GM23338 (cell line): ENCODE data around the gene AGFG1. TPM values are rescaled to one million over a fixed set of nuclear protein-coding genes. Genes with fewer than 3 reads are reported as not detected.

Experiments used
- ATAC-seq: fragments of 200-7000 bp; cut with Tn5 transposase; 3 replicates; pipeline ENCODE4 v1.9.1; 2020
- DNase-seq: peaks from one replicate; pipeline ENCODE4 v3.0.0-alpha.2; 2015; ENCODE audit warnings: low spot score
- H2AFZ ChIP-seq: fragments of 200-600 bp; sonication (generic); 2 replicates; pipeline ENCODE4 v1.8.0; 2016; ENCODE audit warnings: antibody characterized with exemption, mild to moderate bottlenecking, moderate library complexity
- H3F3A ChIP-seq: fragments of 200-600 bp; sonication (generic); replicated peaks from 2 replicates; pipeline ENCODE4 v1.8.0; 2017; ENCODE audit warnings: antibody characterized with exemption, mixed run types, low read depth
- H3K27ac ChIP-seq: fragments of 200-600 bp; sonication (generic); 2 replicates; pipeline ENCODE4 v1.6.1; 2016; ENCODE audit warnings: low read depth
- H3K27me3 ChIP-seq: fragments of 200-600 bp; sonication (generic); 2 replicates; pipeline ENCODE4 v1.8.0; 2016; ENCODE audit warnings: mild to moderate bottlenecking, mixed run types, moderate library complexity; ENCODE audit not compliant: insufficient read depth
- H3K36me3 ChIP-seq: fragments of 200-600 bp; sonication (generic); 2 replicates; pipeline ENCODE4 v1.8.0; 2016; ENCODE audit warnings: mild to moderate bottlenecking; ENCODE audit not compliant: insufficient read depth
- H3K4me1 ChIP-seq: fragments of 200-600 bp; sonication (generic); 2 replicates; pipeline ENCODE4 v1.8.0; 2016; ENCODE audit warnings: mild to moderate bottlenecking, moderate library complexity; ENCODE audit not compliant: insufficient read depth
- H3K4me2 ChIP-seq: fragments of 200-600 bp; sonication (generic); 2 replicates; pipeline ENCODE4 v1.7.1; 2017; ENCODE audit warnings: mixed run types
- H3K4me3 ChIP-seq: fragments of 200-600 bp; sonication (generic); 2 replicates; pipeline ENCODE4 v1.6.1; 2016; ENCODE audit warnings: mixed run types
- H3K79me2 ChIP-seq: fragments of 200-600 bp; sonication (generic); replicated peaks from 2 replicates; pipeline ENCODE4 v1.8.0; 2017; ENCODE audit warnings: mild to moderate bottlenecking; ENCODE audit not compliant: insufficient read depth
- H3K9me2 ChIP-seq: fragments of 200-600 bp; sonication (generic); 2 replicates; pipeline ENCODE4 v1.8.0; 2017; ENCODE audit not compliant: insufficient read depth
- H4K20me1 ChIP-seq: fragments of 200-600 bp; sonication (generic); replicated peaks from 2 replicates; pipeline ENCODE4 v1.8.0; 2017; ENCODE audit warnings: mild to moderate bottlenecking; ENCODE audit not compliant: insufficient read depth
- H3K27ac Mint-ChIP-seq: 2 replicates; pipeline ENCODE4 v1.8.0; 2020; ENCODE audit warnings: inconsistent platforms, mild to moderate bottlenecking, moderate library complexity, mixed read lengths
- H3K27me3 Mint-ChIP-seq: 3 replicates; pipeline ENCODE4 v1.8.0; 2022; ENCODE audit warnings: low read depth, mild to moderate bottlenecking, moderate library complexity, mixed read lengths, inconsistent platforms; ENCODE audit not compliant: insufficient read depth, poor library complexity
- H3K36me3 Mint-ChIP-seq: 3 replicates; pipeline ENCODE4 v1.8.0; 2021; ENCODE audit warnings: low read depth, mild to moderate bottlenecking, inconsistent platforms, moderate library complexity, mixed read lengths
- H3K4me1 Mint-ChIP-seq: 3 replicates; pipeline ENCODE4 v1.8.0; 2020; ENCODE audit warnings: mild to moderate bottlenecking, inconsistent platforms, mixed read lengths
- H3K4me3 Mint-ChIP-seq: 3 replicates; pipeline ENCODE4 v1.8.0; 2021; ENCODE audit warnings: moderate library complexity, mild to moderate bottlenecking, inconsistent platforms, mixed read lengths
- H3K9me3 Mint-ChIP-seq: 3 replicates; pipeline ENCODE4 v1.8.0; 2020; ENCODE audit warnings: moderate library complexity, mild to moderate bottlenecking, inconsistent platforms, mixed read lengths
- CREB1 ChIP-seq: fragments of 250-450 bp; sonication (Bioruptor Pico); IDR thresholded peaks from 2 replicates; pipeline ENCODE4 v1.5.0; 2020; ENCODE audit warnings: low read depth, mild to moderate bottlenecking, moderate library complexity
- ETS1 ChIP-seq: IDR thresholded peaks from 2 replicates; pipeline ENCODE4 v1.6.1; 2016; ENCODE audit warnings: antibody characterized with exemption
- EZH2 ChIP-seq: fragments of 200-600 bp; sonication (generic); IDR thresholded peaks from one replicate; pipeline ENCODE4 v1.8.0; 2017; ENCODE audit warnings: antibody characterized with exemption, mild to moderate bottlenecking, low read depth; ENCODE audit not compliant: unreplicated experiment
- EZH2phosphoT487 ChIP-seq: fragments of 200-600 bp; sonication (generic); IDR thresholded peaks from one replicate; pipeline ENCODE4 v1.8.1; 2018; ENCODE audit warnings: antibody characterized with exemption; ENCODE audit not compliant: unreplicated experiment
- JUNB ChIP-seq: IDR thresholded peaks from one replicate; pipeline ENCODE4 v1.6.1; 2016; ENCODE audit warnings: antibody characterized with exemption; ENCODE audit not compliant: unreplicated experiment
- NANOG ChIP-seq: IDR thresholded peaks from 2 replicates; pipeline ENCODE4 v1.6.1; 2016; ENCODE audit warnings: antibody characterized with exemption, borderline replicate concordance
- POLR2AphosphoS5 ChIP-seq: IDR thresholded peaks from 2 replicates; pipeline ENCODE4 v1.6.1; 2016; ENCODE audit warnings: antibody characterized with exemption, low read depth
- REST ChIP-seq: IDR thresholded peaks from one replicate; pipeline ENCODE4 v1.6.1; 2018; ENCODE audit warnings: antibody characterized with exemption; ENCODE audit not compliant: unreplicated experiment
- STAT1 ChIP-seq: IDR thresholded peaks from one replicate; pipeline ENCODE4 v1.6.1; 2016; ENCODE audit warnings: antibody characterized with exemption; ENCODE audit not compliant: unreplicated experiment
- ZNF114 ChIP-seq: fragments of 250-450 bp; sonication (Bioruptor Pico); IDR thresholded peaks from 2 replicates; pipeline ENCODE4 v1.5.0; 2020; ENCODE audit warnings: mild to moderate bottlenecking, moderate library complexity
- ZNF331 ChIP-seq: fragments of 250-450 bp; sonication (Bioruptor Pico); IDR thresholded peaks from 2 replicates; pipeline ENCODE4 v1.5.0; 2020; ENCODE audit warnings: low read depth, mild to moderate bottlenecking, moderate library complexity
- polyA plus RNA-seq: library from polyadenylated mRNA; unstranded; fragments of >200 nt; fragmentation: Nextera tagmentation; extraction: Ambion mirVana; gene quantifications from 2 replicates; pipeline ENCODE4 v1.2.1, GENCODE V29; 2016
- total RNA-seq: library from RNA; depleted of rRNA; stranded (reverse); fragments of >200 nt; shearing (Covaris generic); gene quantifications from 2 replicates; pipeline ENCODE4 v1.2.3, GENCODE V29; 2014
- TF ChIP-seq, protein P1 (sequence below): fragments of 250-450 bp; sonication (Bioruptor Pico); IDR thresholded peaks from 2 replicates; pipeline ENCODE4 v1.5.0; 2020; ENCODE audit warnings: mild to moderate bottlenecking, moderate library complexity
- TF ChIP-seq, protein P2 (sequence below), 2 experiments: fragments of 200-600 bp in 1 of 2; sonication (generic) in 1 of 2; conservative IDR thresholded peaks; 2 replicates each; pipeline versions ENCODE4 v1.5.1 to v1.6.1; 2016 to 2017; ENCODE audit warnings: antibody characterized with exemption in 2 of 2, low read depth in 2 of 2, mild to moderate bottlenecking in 2 of 2, moderate library complexity in 1 of 2

The AGFG1 gene
- total and polyA plus RNA-seq, 2 experiments from 2014 or later, result 14.5 to 113 TPM

DNA sequence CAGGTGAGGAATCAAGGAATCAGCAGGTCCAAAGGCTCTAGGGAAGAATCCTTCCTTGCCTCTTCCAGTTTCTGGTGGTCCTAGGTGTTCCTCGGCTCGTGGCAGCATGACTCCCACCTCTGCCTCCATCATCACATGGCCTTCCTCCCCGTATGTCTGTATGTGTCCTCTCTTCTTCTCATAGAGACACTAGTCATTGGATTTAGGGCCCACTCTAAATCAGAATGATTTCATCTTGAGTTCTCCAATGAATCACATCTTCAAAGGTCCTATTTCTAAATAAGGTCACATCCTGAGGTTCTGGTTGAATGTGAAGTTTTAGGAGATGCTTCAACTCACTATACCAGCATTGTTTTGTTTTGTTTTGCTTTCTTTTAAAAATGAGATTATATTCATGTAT lies 11.1 kb upstream of the AGFG1 start:
- H3K4me3 Mint-ChIP-seq, result no peak overlapping the region
- H3K4me1 ChIP-seq, result peaks cover 15% of the 10 kb centered on the region; the same call in 1 of the 2 replicates
- TF ChIP-seq CREB1 (CRISPR knock-in tag) (no peak), NANOG (no peak), STAT1 (no peak), EZH2phosphoT487 (no peak), EZH2 (no peak), ZNF331 (CRISPR knock-in tag) (no peak), JUNB (no peak), ZNF114 (no peak), POLR2AphosphoS5 (no peak), ETS1 (no peak), REST (no peak)
- TF ChIP-seq, protein P1, sequence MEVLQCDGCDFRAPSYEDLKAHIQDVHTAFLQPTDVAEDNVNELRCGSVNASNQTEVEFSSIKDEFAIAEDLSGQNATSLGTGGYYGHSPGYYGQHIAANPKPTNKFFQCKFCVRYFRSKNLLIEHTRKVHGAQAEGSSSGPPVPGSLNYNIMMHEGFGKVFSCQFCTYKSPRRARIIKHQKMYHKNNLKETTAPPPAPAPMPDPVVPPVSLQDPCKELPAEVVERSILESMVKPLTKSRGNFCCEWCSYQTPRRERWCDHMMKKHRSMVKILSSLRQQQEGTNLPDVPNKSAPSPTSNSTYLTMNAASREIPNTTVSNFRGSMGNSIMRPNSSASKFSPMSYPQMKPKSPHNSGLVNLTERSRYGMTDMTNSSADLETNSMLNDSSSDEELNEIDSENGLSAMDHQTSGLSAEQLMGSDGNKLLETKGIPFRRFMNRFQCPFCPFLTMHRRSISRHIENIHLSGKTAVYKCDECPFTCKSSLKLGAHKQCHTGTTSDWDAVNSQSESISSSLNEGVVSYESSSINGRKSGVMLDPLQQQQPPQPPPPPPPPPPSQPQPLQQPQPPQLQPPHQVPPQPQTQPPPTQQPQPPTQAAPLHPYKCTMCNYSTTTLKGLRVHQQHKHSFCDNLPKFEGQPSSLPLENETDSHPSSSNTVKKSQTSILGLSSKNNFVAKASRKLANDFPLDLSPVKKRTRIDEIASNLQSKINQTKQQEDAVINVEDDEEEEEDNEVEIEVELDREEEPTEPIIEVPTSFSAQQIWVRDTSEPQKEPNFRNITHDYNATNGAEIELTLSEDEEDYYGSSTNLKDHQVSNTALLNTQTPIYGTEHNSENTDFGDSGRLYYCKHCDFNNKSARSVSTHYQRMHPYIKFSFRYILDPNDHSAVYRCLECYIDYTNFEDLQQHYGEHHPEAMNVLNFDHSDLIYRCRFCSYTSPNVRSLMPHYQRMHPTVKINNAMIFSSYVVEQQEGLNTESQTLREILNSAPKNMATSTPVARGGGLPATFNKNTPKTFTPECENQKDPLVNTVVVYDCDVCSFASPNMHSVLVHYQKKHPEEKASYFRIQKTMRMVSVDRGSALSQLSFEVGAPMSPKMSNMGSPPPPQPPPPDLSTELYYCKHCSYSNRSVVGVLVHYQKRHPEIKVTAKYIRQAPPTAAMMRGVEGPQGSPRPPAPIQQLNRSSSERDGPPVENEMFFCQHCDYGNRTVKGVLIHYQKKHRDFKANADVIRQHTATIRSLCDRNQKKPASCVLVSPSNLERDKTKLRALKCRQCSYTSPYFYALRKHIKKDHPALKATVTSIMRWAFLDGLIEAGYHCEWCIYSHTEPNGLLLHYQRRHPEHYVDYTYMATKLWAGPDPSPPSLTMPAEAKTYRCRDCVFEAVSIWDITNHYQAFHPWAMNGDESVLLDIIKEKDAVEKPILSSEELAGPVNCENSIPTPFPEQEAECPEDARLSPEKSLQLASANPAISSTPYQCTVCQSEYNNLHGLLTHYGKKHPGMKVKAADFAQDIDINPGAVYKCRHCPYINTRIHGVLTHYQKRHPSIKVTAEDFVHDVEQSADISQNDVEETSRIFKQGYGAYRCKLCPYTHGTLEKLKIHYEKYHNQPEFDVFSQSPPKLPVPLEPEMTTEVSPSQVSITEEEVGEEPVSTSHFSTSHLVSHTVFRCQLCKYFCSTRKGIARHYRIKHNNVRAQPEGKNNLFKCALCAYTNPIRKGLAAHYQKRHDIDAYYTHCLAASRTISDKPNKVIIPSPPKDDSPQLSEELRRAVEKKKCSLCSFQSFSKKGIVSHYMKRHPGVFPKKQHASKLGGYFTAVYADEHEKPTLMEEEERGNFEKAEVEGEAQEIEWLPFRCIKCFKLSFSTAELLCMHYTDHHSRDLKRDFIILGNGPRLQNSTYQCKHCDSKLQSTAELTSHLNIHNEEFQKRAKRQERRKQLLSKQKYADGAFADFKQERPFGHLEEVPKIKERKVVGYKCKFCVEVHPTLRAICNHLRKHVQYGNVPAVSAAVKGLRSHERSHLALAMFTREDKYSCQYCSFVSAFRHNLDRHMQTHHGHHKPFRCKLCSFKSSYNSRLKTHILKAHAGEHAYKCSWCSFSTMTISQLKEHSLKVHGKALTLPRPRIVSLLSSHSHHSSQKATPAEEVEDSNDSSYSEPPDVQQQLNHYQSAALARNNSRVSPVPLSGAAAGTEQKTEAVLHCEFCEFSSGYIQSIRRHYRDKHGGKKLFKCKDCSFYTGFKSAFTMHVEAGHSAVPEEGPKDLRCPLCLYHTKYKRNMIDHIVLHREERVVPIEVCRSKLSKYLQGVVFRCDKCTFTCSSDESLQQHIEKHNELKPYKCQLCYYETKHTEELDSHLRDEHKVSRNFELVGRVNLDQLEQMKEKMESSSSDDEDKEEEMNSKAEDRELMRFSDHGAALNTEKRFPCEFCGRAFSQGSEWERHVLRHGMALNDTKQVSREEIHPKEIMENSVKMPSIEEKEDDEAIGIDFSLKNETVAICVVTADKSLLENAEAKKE (CRISPR knock-in tag), result no peak
- TF ChIP-seq, protein P2, sequence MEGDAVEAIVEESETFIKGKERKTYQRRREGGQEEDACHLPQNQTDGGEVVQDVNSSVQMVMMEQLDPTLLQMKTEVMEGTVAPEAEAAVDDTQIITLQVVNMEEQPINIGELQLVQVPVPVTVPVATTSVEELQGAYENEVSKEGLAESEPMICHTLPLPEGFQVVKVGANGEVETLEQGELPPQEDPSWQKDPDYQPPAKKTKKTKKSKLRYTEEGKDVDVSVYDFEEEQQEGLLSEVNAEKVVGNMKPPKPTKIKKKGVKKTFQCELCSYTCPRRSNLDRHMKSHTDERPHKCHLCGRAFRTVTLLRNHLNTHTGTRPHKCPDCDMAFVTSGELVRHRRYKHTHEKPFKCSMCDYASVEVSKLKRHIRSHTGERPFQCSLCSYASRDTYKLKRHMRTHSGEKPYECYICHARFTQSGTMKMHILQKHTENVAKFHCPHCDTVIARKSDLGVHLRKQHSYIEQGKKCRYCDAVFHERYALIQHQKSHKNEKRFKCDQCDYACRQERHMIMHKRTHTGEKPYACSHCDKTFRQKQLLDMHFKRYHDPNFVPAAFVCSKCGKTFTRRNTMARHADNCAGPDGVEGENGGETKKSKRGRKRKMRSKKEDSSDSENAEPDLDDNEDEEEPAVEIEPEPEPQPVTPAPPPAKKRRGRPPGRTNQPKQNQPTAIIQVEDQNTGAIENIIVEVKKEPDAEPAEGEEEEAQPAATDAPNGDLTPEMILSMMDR (conservative IDR thresholded peaks at IDR 0.05; ENCODE audit: low read depth in 2 of 2), result no peak

More for the DNA sequence above, 11.1 kb upstream of the AGFG1 start:
- H3K4me2 ChIP-seq, result no peak overlapping the region
- DNase-seq, result no peak
- H3K9me2 ChIP-seq, result no peaks in the 10 kb centered on the region
- no peak overlapping the region for H3K4me3 ChIP-seq
- no peaks in the 10 kb centered on the region for H3K79me2 ChIP-seq
- no peaks in the 10 kb centered on the region for H3K9me3 Mint-ChIP-seq
- H3K27ac ChIP-seq, result no peak overlapping the region
- H4K20me1 ChIP-seq, result no peaks in the 10 kb centered on the region
- H3K36me3 Mint-ChIP-seq, result no peaks in the 10 kb centered on the region
- H3K27me3 ChIP-seq, result no peaks in the 10 kb centered on the region
- no peaks in the 10 kb centered on the region for H3K36me3 ChIP-seq
- no peaks in the 10 kb centered on the region for H3K27me3 Mint-ChIP-seq
- H2AFZ ChIP-seq, result no peak overlapping the region
- H3F3A ChIP-seq, result no peaks in the 10 kb centered on the region
- H3K4me1 Mint-ChIP-seq, result peaks cover 24% of the 10 kb centered on the region
- no peak for ATAC-seq
- no peak overlapping the region for H3K27ac Mint-ChIP-seq
